Type B pancreatic cell (in vitro differentiated cells): ENCODE data around the gene PSMB8. TPM values are rescaled to one million over a fixed set of nuclear protein-coding genes. Genes with fewer than 3 reads are reported as not detected.

ENCODE experiments used
- DNase-seq: peaks from one replicate; pipeline ENCODE4 v3.0.0; 2021; ENCODE audit warnings: mixed read lengths; ENCODE audit not compliant: unreplicated experiment; ENCODE audit errors: extremely low spot score
- H3K27ac Mint-ChIP-seq: 2 replicates; pipeline ENCODE4 v1.8.0; 2021; ENCODE audit warnings: mild to moderate bottlenecking, mixed read lengths
- H3K27me3 Mint-ChIP-seq: 2 replicates; pipeline ENCODE4 v1.8.0; 2021; ENCODE audit warnings: mixed read lengths
- H3K36me3 Mint-ChIP-seq: 2 replicates; pipeline ENCODE4 v1.8.0; 2021; ENCODE audit warnings: mixed read lengths
- H3K4me1 Mint-ChIP-seq: one replicate; pipeline ENCODE4 v1.8.0; 2021; ENCODE audit warnings: mixed read lengths; ENCODE audit not compliant: unreplicated experiment
- H3K4me3 Mint-ChIP-seq: 2 replicates; pipeline ENCODE4 v1.8.0; 2021; ENCODE audit warnings: mild to moderate bottlenecking, mixed read lengths
- H3K9me3 Mint-ChIP-seq: 2 replicates; pipeline ENCODE4 v1.8.0; 2021; ENCODE audit warnings: mixed read lengths
- CTCF ChIP-seq: fragments of 200-600 bp; sonication (generic); conservative IDR thresholded peaks from 2 replicates; pipeline ENCODE4 v1.5.0; 2021; ENCODE audit warnings: antibody characterized with exemption, mild to moderate bottlenecking
- total RNA-seq: library from RNA; stranded (reverse); gene quantifications from 2 replicates; pipeline ENCODE4 v1.2.1, GENCODE V29; 2021; ENCODE audit warnings: low replicate concordance

PSMB8 gene
- total RNA-seq, 1 donor from 2014 or later: 17.3 TPM

- H3K4me3 Mint-ChIP-seq: peak overlapping the region; percentile 98
- H3K27me3 Mint-ChIP-seq: peaks cover 94% of the 10 kb centered on the region
- H3K27ac Mint-ChIP-seq: peak overlapping the region; percentile 99
- H3K4me1 Mint-ChIP-seq: no peaks in the 10 kb centered on the region
- DNase-seq: no peak
- TF ChIP-seq CTCF: no peak
- H3K9me3 Mint-ChIP-seq: no peaks in the 10 kb centered on the region
- no peaks in the 10 kb centered on the region for H3K36me3 Mint-ChIP-seq
Measured at GRCh38 chr6:32854376-32855178, 10.7 kb upstream of the PSMB8 start.

- peak within 1 kb of the TSS; percentile 98 for H3K4me3 Mint-ChIP-seq
- H3K27me3 Mint-ChIP-seq: peaks cover 91% of the 10 kb centered on the region
Measured at GRCh38 chr6:32853541-32854375, 9.9 kb upstream of the PSMB8 start, which contains the start of the genes PSMB9 and TAP1. TSS of gene PSMB9 (plus strand) at chr6:32854192. CDS start at chr6:32854230, 38 bp downstream. TSS of gene TAP1 (minus strand) at chr6:32853704. CDS start at chr6:32853636, 68 bp downstream.

GRCh38 chr6:32852844-32853540, 9.1 kb upstream of the PSMB8 start:
- Mint-ChIP-seq H3K27me3 (peaks cover 91% of the 10 kb centered on the region), H3K4me1 (no peaks in the 10 kb centered on the region), H3K36me3 (peaks cover 9% of the 10 kb centered on the region), H3K4me3 (peak overlapping the region; percentile 98), H3K27ac (peak overlapping the region; percentile 63), H3K9me3 (no peaks in the 10 kb centered on the region)
- TF ChIP-seq CTCF: no peak
- no peak for DNase-seq

More at GRCh38 chr6:32853541-32854375, 9.9 kb upstream of the PSMB8 start, which contains the start of the genes PSMB9 and TAP1:
- peak; percentile 87 for DNase-seq
- Mint-ChIP-seq H3K4me1 (no peaks in the 10 kb centered on the region), H3K27ac (peak within 1 kb of the TSS; percentile 99), H3K36me3 (peaks cover 4% of the 10 kb centered on the region), H3K9me3 (no peaks in the 10 kb centered on the region)
- TF ChIP-seq CTCF: peak; percentile 69

GRCh38 chr6:32852018-32852843, 8.4 kb upstream of the PSMB8 start:
- Mint-ChIP-seq H3K36me3 (peaks cover 10% of the 10 kb centered on the region), H3K4me1 (no peaks in the 10 kb centered on the region), H3K9me3 (no peaks in the 10 kb centered on the region), H3K27me3 (peaks cover 91% of the 10 kb centered on the region), H3K4me3 (peak overlapping the region; percentile 98), H3K27ac (peak overlapping the region; percentile 63)
- TF ChIP-seq CTCF: no peak
- no peak for DNase-seq
